Epithelial cell of esophagus (primary cell): ENCODE data around the gene ZNF865.

ENCODE experiments used
- DNase-seq: peaks from one replicate; pipeline ENCODE4 v3.0.0; 2010; ENCODE audit warnings: low read depth
- H3K4me3 ChIP-seq: 2 replicates; pipeline ENCODE4 v1.5.1; 2011; ENCODE audit warnings: mild to moderate bottlenecking, low read length, control low read depth
- CTCF ChIP-seq: IDR thresholded peaks from 2 replicates; pipeline ENCODE4 v1.5.1; 2011; ENCODE audit warnings: low read depth, mild to moderate bottlenecking, low read length, control low read depth, inconsistent platforms; ENCODE audit not compliant: insufficient read depth; ENCODE audit errors: missing control alignments

The ZNF865 gene

GRCh38 chr19:55609326-55609725, 3.9 kb downstream of the ZNF865 start:
- no peak for DNase-seq
- no peak for TF ChIP-seq CTCF
- no peak overlapping the region for H3K4me3 ChIP-seq

- no peak for DNase-seq
- no peak for TF ChIP-seq CTCF
- H3K4me3 ChIP-seq, result no peak overlapping the region
Measured at GRCh38 chr19:55611300-55611982, 6.0 kb downstream of the ZNF865 start.

GRCh38 chr19:55611983-55612645, 6.7 kb downstream of the ZNF865 start:
- no peak overlapping the region for H3K4me3 ChIP-seq

GRCh38 chr19:55613396-55613795, 7.9 kb downstream of the ZNF865 start:
- TF ChIP-seq CTCF, result no peak
- DNase-seq, result no peak
- H3K4me3 ChIP-seq, result no peak overlapping the region

More at GRCh38 chr19:55611983-55612645, 6.7 kb downstream of the ZNF865 start:
- DNase-seq, result no peak
- TF ChIP-seq CTCF, result no peak

- DNase-seq, result no peak
- no peak for TF ChIP-seq CTCF
- no peak overlapping the region for H3K4me3 ChIP-seq
Measured at GRCh38 chr19:55613930-55614710, 8.7 kb downstream of the ZNF865 start.

- TF ChIP-seq CTCF, result no peak
- DNase-seq, result no peak
- no peak overlapping the region for H3K4me3 ChIP-seq
Measured at GRCh38 chr19:55614711-55615542, 9.5 kb downstream of the ZNF865 start.
